Thyroid gland (tissue), 4 donors: Measurements from ENCODE around the gene WHRN. TPM values are rescaled to one million over a fixed set of nuclear protein-coding genes. Genes with fewer than 3 reads are reported as not detected.

Source experiments
- DNase-seq, 2 donors: peaks; one replicate each; pipeline ENCODE4 v3.0.0-alpha.2; 2019
- H3K27ac ChIP-seq, 3 donors: fragments of 200-600 bp; sonication (generic); 1 replicate in 2 of 3; 2 replicates in 1 of 3; pipeline ENCODE4 v1.5.1; 2016 to 2019; ENCODE audit warnings: mild to moderate bottlenecking in 1 of 3, moderate library complexity in 1 of 3
- H3K27me3 ChIP-seq: fragments of 200-600 bp; sonication (generic); one replicate; pipeline ENCODE4 v1.5.1; 2019
- H3K36me3 ChIP-seq, 2 donors: fragments of 200-600 bp; sonication (generic); one replicate each; pipeline ENCODE4 v1.5.1; 2016 to 2019
- H3K4me1 ChIP-seq, 2 donors: fragments of 200-600 bp; sonication (generic); one replicate each; pipeline ENCODE4 v1.5.1; 2017 to 2019
- H3K4me3 ChIP-seq, 3 donors: fragments of 200-600 bp; sonication (generic); replicated peaks in 1 of 3; 1 replicate in 2 of 3; 2 replicates in 1 of 3; pipeline ENCODE4 v1.5.1; 2016; ENCODE audit warnings: mild to moderate bottlenecking in 1 of 3
- H3K9me3 ChIP-seq: fragments of 200-600 bp; sonication (generic); one replicate; pipeline ENCODE4 v1.5.1; 2017
- POLR2A ChIP-seq, 2 donors: fragments of 450-650 bp; IDR thresholded peaks; one replicate each; pipeline ENCODE4 v1.6.1; 2017; ENCODE audit warnings: antibody characterized with exemption in 2 of 2, mild to moderate bottlenecking in 2 of 2, moderate library complexity in 1 of 2
- WGBS, 2 donors: methylation state at CpG; one replicate each; pipeline ENCODE4 v1.1.5; 2017; 5-methylcytosine and 5-hydroxymethylcytosine counted together
- intact Hi-C: fragments of 100-400 bp; cut with DNase I; formaldehyde crosslinking; loops from one replicate; pipeline ENCODE4 v1.15.1; 2023
- total RNA-seq, 4 donors: library from RNA; depleted of rRNA; stranded (reverse); fragments of >200 nt; gene quantifications; one replicate each; pipeline ENCODE4 v1.2.3, GENCODE V29; 2016
- TF ChIP-seq, protein P1 (sequence below), 6 experiments: fragments of 200-600 bp in 3 of 6; fragments of 450-650 bp in 3 of 6; sonication (generic) in 3 of 6; IDR thresholded peaks; one replicate each; pipeline ENCODE4 v1.5.1; 2016 to 2019; ENCODE audit warnings: antibody characterized with exemption in 6 of 6, mild to moderate bottlenecking in 2 of 6, inconsistent platforms in 1 of 6, moderate library complexity in 1 of 6

Gene WHRN
- total RNA-seq, 4 donors from 2014 or later, result 7.4 to 13.0 (median 10.9) TPM

DNA sequence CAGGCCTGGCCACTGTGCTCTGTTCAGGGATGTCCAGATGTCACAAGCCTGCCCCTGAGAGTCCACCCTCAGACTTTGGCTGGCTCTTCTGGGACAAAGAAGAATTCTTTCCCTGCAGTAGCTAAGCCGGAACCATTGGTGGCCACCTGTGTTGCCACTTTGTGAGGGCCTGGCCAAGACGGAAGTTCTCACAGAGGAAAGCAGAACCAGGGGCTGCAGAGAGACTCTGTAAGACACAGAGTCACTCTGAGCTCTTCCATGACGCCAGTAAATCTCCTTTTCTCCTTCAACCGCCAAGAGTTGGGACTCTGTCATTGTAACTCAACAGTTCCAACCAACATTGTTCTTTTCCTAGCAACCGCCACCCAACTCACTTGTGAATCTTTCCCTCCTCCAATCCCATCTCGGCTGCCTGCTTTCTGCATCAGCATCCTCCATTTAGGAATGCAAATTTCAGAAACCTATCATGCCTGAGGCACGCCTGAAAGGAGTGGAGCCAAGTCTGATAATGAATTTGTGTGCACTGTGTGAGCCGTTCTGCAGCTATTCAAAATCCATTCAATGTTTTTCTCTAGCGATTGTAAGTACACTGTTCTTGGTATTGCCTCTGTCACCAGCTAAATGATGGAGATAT, 44.5 kb upstream of the WHRN start:
- H3K9me3 ChIP-seq, result no peaks in the 10 kb centered on the region
- TF ChIP-seq POLR2A (IDR thresholded peaks at IDR 0.05), result no peak
- TF ChIP-seq, protein P1, sequence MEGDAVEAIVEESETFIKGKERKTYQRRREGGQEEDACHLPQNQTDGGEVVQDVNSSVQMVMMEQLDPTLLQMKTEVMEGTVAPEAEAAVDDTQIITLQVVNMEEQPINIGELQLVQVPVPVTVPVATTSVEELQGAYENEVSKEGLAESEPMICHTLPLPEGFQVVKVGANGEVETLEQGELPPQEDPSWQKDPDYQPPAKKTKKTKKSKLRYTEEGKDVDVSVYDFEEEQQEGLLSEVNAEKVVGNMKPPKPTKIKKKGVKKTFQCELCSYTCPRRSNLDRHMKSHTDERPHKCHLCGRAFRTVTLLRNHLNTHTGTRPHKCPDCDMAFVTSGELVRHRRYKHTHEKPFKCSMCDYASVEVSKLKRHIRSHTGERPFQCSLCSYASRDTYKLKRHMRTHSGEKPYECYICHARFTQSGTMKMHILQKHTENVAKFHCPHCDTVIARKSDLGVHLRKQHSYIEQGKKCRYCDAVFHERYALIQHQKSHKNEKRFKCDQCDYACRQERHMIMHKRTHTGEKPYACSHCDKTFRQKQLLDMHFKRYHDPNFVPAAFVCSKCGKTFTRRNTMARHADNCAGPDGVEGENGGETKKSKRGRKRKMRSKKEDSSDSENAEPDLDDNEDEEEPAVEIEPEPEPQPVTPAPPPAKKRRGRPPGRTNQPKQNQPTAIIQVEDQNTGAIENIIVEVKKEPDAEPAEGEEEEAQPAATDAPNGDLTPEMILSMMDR (IDR thresholded peaks at IDR 0.05), result no peak
- no peak for DNase-seq
- 72% methylated on average over 9 of the region's 9 CpGs for WGBS, 2 donors
- H3K36me3 ChIP-seq, result no peaks in the 10 kb centered on the region
- no peak overlapping the region for H3K4me3 ChIP-seq
- no peaks in the 10 kb centered on the region for H3K27me3 ChIP-seq
- intact Hi-C loops, result no loop called here
- H3K4me1 ChIP-seq, result no peaks in the 10 kb centered on the region
- H3K27ac ChIP-seq, result no peak overlapping the region

DNA sequence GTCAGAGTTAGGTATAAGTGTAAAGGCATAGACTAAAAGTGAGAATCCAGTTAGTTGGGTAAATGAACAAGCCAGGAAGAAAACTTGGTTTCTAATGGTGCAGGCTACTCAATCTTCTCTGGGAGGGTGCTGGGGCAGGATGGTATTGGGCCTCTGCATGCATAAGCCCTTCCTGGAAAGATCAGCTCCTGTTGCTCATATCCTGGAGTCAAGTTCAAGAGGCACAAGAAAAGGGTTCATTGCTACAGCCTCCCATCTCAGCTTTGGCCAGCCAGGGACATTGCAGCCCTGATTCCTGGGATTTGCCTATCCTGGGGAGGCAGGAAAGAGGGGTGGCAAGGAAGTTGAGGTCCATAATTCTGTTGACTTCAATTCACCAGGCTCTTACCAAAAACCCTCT, 41.6 kb upstream of the WHRN start:
- no peak for DNase-seq
- Histone ChIP-seq H3K9me3 (no peaks in the 10 kb centered on the region), H3K4me1 (no peaks in the 10 kb centered on the region), H3K27ac (no peak overlapping the region), H3K4me3 (no peak overlapping the region), H3K36me3 (no peaks in the 10 kb centered on the region), H3K27me3 (no peaks in the 10 kb centered on the region)
- no peak for TF ChIP-seq POLR2A (IDR thresholded peaks at IDR 0.05)
- intact Hi-C loops, result no loop called here

DNA sequence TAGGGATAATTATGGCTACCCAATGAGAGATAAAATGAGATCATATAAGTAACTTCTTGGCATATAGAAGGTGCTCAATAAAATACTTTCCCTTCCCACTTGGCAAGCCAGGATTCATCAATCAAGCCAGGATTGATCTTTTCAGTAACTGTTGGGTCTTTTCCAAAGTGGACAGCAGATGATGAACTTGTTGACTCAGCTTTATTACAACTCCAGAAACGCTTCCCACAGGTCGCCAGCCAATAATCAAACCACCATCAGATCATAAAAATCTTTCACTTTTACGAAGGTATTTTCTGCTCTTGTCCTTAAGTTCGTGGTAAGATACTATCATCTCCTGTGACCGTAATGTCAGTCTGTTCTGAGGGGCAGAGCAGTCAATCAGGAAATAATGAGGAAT, 39.8 kb upstream of the WHRN start:
- Histone ChIP-seq H3K36me3 (no peaks in the 10 kb centered on the region), H3K27ac (no peak overlapping the region), H3K27me3 (no peaks in the 10 kb centered on the region), H3K4me3 (no peak overlapping the region), H3K4me1 (no peaks in the 10 kb centered on the region), H3K9me3 (no peaks in the 10 kb centered on the region)
- 84 to 90% methylated on average over 5 of the region's 5 CpGs for WGBS, 2 donors
- intact Hi-C loops, result no loop called here
- TF ChIP-seq, protein P1 (IDR thresholded peaks at IDR 0.05), result no peak
- TF ChIP-seq POLR2A (IDR thresholded peaks at IDR 0.05), result no peak
- no peak for DNase-seq

DNA sequence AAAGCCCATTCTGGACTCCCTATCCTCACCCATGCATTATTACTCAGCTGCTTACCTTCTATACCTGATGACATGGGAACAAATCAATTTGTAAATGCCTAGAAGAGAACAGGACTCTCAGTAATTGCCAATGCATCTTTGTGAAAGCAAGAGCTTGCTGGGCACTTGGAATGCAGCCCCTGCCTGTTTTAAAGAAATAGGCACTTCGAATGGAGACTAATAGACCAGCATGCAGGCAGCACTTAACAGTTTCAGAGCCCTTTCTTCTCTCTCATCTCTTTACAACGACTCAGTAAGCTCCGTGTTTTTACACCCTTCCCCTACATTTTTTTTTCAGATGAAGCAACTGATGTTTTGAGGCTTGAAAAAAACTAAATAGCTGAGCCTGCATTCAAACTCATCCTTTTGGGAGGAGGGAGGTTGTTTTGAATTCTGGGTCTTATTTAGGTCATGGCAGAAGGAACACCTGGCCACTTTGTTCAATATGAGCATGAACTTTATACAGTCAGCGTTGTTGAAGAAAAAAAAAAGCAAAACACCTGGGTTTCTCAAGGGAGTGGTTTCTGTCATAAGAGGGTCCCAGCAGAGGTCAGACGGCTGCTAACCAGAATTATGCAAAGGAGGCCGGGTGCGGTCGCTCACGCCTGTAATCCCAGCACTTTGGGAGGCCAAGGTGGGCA, 34.6 kb upstream of the WHRN start:
- intact Hi-C loops, result no loop called here
- Histone ChIP-seq H3K9me3 (no peaks in the 10 kb centered on the region), H3K36me3 (no peaks in the 10 kb centered on the region), H3K4me3 (no peak overlapping the region), H3K4me1 (no peaks in the 10 kb centered on the region), H3K27ac (no peak overlapping the region), H3K27me3 (no peaks in the 10 kb centered on the region)
- 54 to 58% methylated on average over 9 of the region's 9 CpGs for WGBS, 2 donors
- no peak for DNase-seq
- no peak for TF ChIP-seq POLR2A (IDR thresholded peaks at IDR 0.05)
- TF ChIP-seq, protein P1 (IDR thresholded peaks at IDR 0.05), result no peak

DNA sequence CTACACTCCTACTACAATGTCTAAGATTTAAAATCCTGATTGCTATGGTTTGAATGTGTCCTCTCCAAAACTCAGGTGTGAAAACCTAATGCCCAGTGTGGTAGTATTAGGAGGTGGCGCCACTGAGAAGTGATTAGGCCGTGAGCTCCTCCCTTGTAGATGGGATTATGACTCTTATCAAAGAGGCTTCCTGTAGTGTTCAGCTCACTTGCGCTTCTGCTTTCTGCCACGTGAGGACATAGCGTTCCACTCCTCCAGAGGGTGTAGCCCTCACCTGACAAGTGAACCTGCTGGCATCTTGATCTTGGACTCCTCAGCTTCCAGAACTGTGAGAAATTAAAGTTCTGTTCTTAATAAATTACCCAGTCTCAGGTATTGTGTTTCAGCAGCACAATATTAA, 33.0 kb upstream of the WHRN start:
- TF ChIP-seq, protein P1 (IDR thresholded peaks at IDR 0.05), result peak in 1 of 6 experiments; percentile 15
- TF ChIP-seq POLR2A (IDR thresholded peaks at IDR 0.05), result no peak
- intact Hi-C loops, result no loop called here
- H3K36me3 ChIP-seq, result no peaks in the 10 kb centered on the region
- DNase-seq, result peak; percentile 6 to 14
- 39 to 51% methylated on average over 5 of the region's 5 CpGs for WGBS, 2 donors
- no peak overlapping the region for H3K4me3 ChIP-seq
- no peak overlapping the region for H3K27ac ChIP-seq
- H3K4me1 ChIP-seq, result no peaks in the 10 kb centered on the region
- H3K9me3 ChIP-seq, result no peaks in the 10 kb centered on the region
- H3K27me3 ChIP-seq, result no peaks in the 10 kb centered on the region
